ENCODE measurements around the gene RIC8B.

Gene RIC8B

GRCh38 chr12:106783515-106783914, 9.0 kb downstream of the RIC8B start:
- H3K27me3 ChIP-seq (ENCODE audit: insufficient read depth, insufficient read length), result no peaks in the 10 kb centered on the region
- H3K4me1 ChIP-seq (ENCODE audit: insufficient read depth, insufficient read length), result no peaks in the 10 kb centered on the region
- no peak for DNase-seq (ENCODE audit: low read depth, low spot score)
- peaks cover 51% of the 10 kb centered on the region for H3K36me3 ChIP-seq (ENCODE audit: insufficient read depth, insufficient read length, low read length)
- TF ChIP-seq SUZ12 (IDR thresholded peaks at IDR 0.05; ENCODE audit: extremely low read depth, insufficient read depth, insufficient read length) (no peak), YY1 (IDR thresholded peaks at IDR 0.05; ENCODE audit: insufficient read depth, insufficient read length) (no peak), ZNF274 (IDR thresholded peaks at IDR 0.05; ENCODE audit: low read depth, low read length) (no peak)
- no peak overlapping the region for H3K4me3 ChIP-seq (ENCODE audit: insufficient read length, low read depth)
- no peak overlapping the region for H3K9ac ChIP-seq (ENCODE audit: insufficient read length, low read depth)
- H3K9me3 ChIP-seq (ENCODE audit: insufficient read depth, low read length), result peaks cover 18% of the 10 kb centered on the region

- DNase-seq (ENCODE audit: low read depth, low spot score), result no peak
- Histone ChIP-seq H3K9ac (ENCODE audit: insufficient read length, low read depth) (no peak overlapping the region), H3K27me3 (ENCODE audit: insufficient read depth, insufficient read length) (no peaks in the 10 kb centered on the region), H3K36me3 (ENCODE audit: insufficient read depth, insufficient read length, low read length) (peaks cover 59% of the 10 kb centered on the region), H3K4me3 (ENCODE audit: insufficient read length, low read depth) (no peak overlapping the region), H3K9me3 (ENCODE audit: insufficient read depth, low read length) (peaks cover 21% of the 10 kb centered on the region), H3K4me1 (ENCODE audit: insufficient read depth, insufficient read length) (no peaks in the 10 kb centered on the region)
- TF ChIP-seq SUZ12 (IDR thresholded peaks at IDR 0.05; ENCODE audit: extremely low read depth, insufficient read depth, insufficient read length), result no peak
- no peak for TF ChIP-seq ZNF274 (IDR thresholded peaks at IDR 0.05; ENCODE audit: low read depth, low read length)
- TF ChIP-seq YY1 (IDR thresholded peaks at IDR 0.05; ENCODE audit: insufficient read depth, insufficient read length), result no peak
Observed at GRCh38 chr12:106790020-106790419, 15.5 kb downstream of the RIC8B start.

- Histone ChIP-seq H3K36me3 (ENCODE audit: insufficient read depth, insufficient read length, low read length) (peaks cover 55% of the 10 kb centered on the region), H3K4me1 (ENCODE audit: insufficient read depth, insufficient read length) (no peaks in the 10 kb centered on the region), H3K27me3 (ENCODE audit: insufficient read depth, insufficient read length) (no peaks in the 10 kb centered on the region), H3K9me3 (ENCODE audit: insufficient read depth, low read length) (peaks cover 20% of the 10 kb centered on the region), H3K4me3 (ENCODE audit: insufficient read length, low read depth) (no peak overlapping the region), H3K9ac (ENCODE audit: insufficient read length, low read depth) (no peak overlapping the region)
- DNase-seq (ENCODE audit: low read depth, low spot score), result no peak
- TF ChIP-seq YY1 (IDR thresholded peaks at IDR 0.05; ENCODE audit: insufficient read depth, insufficient read length) (no peak), ZNF274 (IDR thresholded peaks at IDR 0.05; ENCODE audit: low read depth, low read length) (no peak), SUZ12 (IDR thresholded peaks at IDR 0.05; ENCODE audit: extremely low read depth, insufficient read depth, insufficient read length) (no peak)
Observed at GRCh38 chr12:106791531-106791930, 17.0 kb downstream of the RIC8B start.

- H3K9me3 ChIP-seq (ENCODE audit: insufficient read depth, low read length), result no peaks in the 10 kb centered on the region
- peaks cover 42% of the 10 kb centered on the region for H3K36me3 ChIP-seq (ENCODE audit: insufficient read depth, insufficient read length, low read length)
- H3K4me1 ChIP-seq (ENCODE audit: insufficient read depth, insufficient read length), result no peaks in the 10 kb centered on the region
- TF ChIP-seq YY1 (IDR thresholded peaks at IDR 0.05; ENCODE audit: insufficient read depth, insufficient read length) (no peak), ZNF274 (IDR thresholded peaks at IDR 0.05; ENCODE audit: low read depth, low read length) (no peak), SUZ12 (IDR thresholded peaks at IDR 0.05; ENCODE audit: extremely low read depth, insufficient read depth, insufficient read length) (no peak)
- no peak overlapping the region for H3K9ac ChIP-seq (ENCODE audit: insufficient read length, low read depth)
- H3K27me3 ChIP-seq (ENCODE audit: insufficient read depth, insufficient read length), result no peaks in the 10 kb centered on the region
- no peak for DNase-seq (ENCODE audit: low read depth, low spot score)
- H3K4me3 ChIP-seq (ENCODE audit: insufficient read length, low read depth), result no peak overlapping the region
Observed at GRCh38 chr12:106794369-106794768, 19.9 kb downstream of the RIC8B start.

GRCh38 chr12:106801167-106801708, 26.8 kb downstream of the RIC8B start:
- no peaks in the 10 kb centered on the region for H3K27me3 ChIP-seq (ENCODE audit: insufficient read depth, insufficient read length)
- no peaks in the 10 kb centered on the region for H3K9me3 ChIP-seq (ENCODE audit: insufficient read depth, low read length)
- TF ChIP-seq SUZ12 (IDR thresholded peaks at IDR 0.05; ENCODE audit: extremely low read depth, insufficient read depth, insufficient read length) (no peak), YY1 (IDR thresholded peaks at IDR 0.05; ENCODE audit: insufficient read depth, insufficient read length) (no peak), ZNF274 (IDR thresholded peaks at IDR 0.05; ENCODE audit: low read depth, low read length) (no peak)
- no peak for DNase-seq (ENCODE audit: low read depth, low spot score)
- H3K9ac ChIP-seq (ENCODE audit: insufficient read length, low read depth), result no peak overlapping the region
- H3K4me3 ChIP-seq (ENCODE audit: insufficient read length, low read depth), result no peak overlapping the region
- H3K4me1 ChIP-seq (ENCODE audit: insufficient read depth, insufficient read length), result no peaks in the 10 kb centered on the region
- H3K36me3 ChIP-seq (ENCODE audit: insufficient read depth, insufficient read length, low read length), result peaks cover 12% of the 10 kb centered on the region

GRCh38 chr12:106801830-106802533, 27.5 kb downstream of the RIC8B start:
- no peak for DNase-seq (ENCODE audit: low read depth, low spot score)
- no peak overlapping the region for H3K9ac ChIP-seq (ENCODE audit: insufficient read length, low read depth)
- H3K4me1 ChIP-seq (ENCODE audit: insufficient read depth, insufficient read length), result no peaks in the 10 kb centered on the region
- no peak overlapping the region for H3K4me3 ChIP-seq (ENCODE audit: insufficient read length, low read depth)
- TF ChIP-seq SUZ12 (IDR thresholded peaks at IDR 0.05; ENCODE audit: extremely low read depth, insufficient read depth, insufficient read length) (no peak), YY1 (IDR thresholded peaks at IDR 0.05; ENCODE audit: insufficient read depth, insufficient read length) (no peak), ZNF274 (IDR thresholded peaks at IDR 0.05; ENCODE audit: low read depth, low read length) (no peak)
- H3K27me3 ChIP-seq (ENCODE audit: insufficient read depth, insufficient read length), result no peaks in the 10 kb centered on the region
- H3K36me3 ChIP-seq (ENCODE audit: insufficient read depth, insufficient read length, low read length), result peaks cover 12% of the 10 kb centered on the region
- no peaks in the 10 kb centered on the region for H3K9me3 ChIP-seq (ENCODE audit: insufficient read depth, low read length)

GRCh38 chr12:106804668-106805067, 30.2 kb downstream of the RIC8B start:
- H3K36me3 ChIP-seq (ENCODE audit: insufficient read depth, insufficient read length, low read length), result peaks cover 16% of the 10 kb centered on the region
- no peaks in the 10 kb centered on the region for H3K4me1 ChIP-seq (ENCODE audit: insufficient read depth, insufficient read length)
- TF ChIP-seq ZNF274 (IDR thresholded peaks at IDR 0.05; ENCODE audit: low read depth, low read length), result no peak
- TF ChIP-seq SUZ12 (IDR thresholded peaks at IDR 0.05; ENCODE audit: extremely low read depth, insufficient read depth, insufficient read length), result no peak
- no peak overlapping the region for H3K4me3 ChIP-seq (ENCODE audit: insufficient read length, low read depth)
- no peaks in the 10 kb centered on the region for H3K27me3 ChIP-seq (ENCODE audit: insufficient read depth, insufficient read length)
- no peak for DNase-seq (ENCODE audit: low read depth, low spot score)
- H3K9me3 ChIP-seq (ENCODE audit: insufficient read depth, low read length), result no peaks in the 10 kb centered on the region
- H3K9ac ChIP-seq (ENCODE audit: insufficient read length, low read depth), result no peak overlapping the region
